ENCODE results near the gene ZACN.
"Not testable (repeated sequence)": the region's sequence is repeated elsewhere in the genome, so short reads cannot be mapped to it uniquely, and the experiment has no call there.

DNA sequence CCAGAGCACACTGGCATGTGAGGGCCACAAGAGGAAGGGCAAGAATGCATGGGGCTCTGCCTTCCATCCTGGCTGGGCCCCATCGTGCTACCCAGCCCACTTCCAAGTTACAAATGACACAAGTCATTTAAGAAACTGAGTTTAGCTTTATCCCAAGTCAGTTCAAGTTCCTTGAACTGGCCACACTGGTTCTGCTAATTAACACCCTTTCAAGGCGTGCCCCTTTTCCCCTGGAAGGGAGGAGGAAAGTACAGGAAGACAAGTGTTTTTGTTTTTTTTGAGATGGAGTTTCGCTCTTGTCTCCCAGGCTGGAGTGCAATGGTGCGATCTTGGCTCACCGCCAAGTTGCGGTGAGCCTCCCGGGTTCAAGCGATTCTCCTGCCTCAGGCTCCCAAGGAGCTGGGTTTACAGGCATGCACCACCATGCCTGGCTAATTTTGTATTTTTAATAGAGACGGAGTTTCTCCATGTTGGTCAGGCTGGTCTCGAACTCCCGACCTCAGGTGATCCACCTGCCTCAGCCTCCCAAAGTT lies 34.4 kb upstream of the ZACN start:
- not testable (repeated sequence) for TF ChIP-seq YY1 (IDR thresholded peaks at IDR 0.05; ENCODE audit: low read depth); TAF1 (IDR thresholded peaks at IDR 0.05; ENCODE audit: low read depth); EP300 (IDR thresholded peaks at IDR 0.05; ENCODE audit: borderline replicate concordance); CEBPB (IDR thresholded peaks at IDR 0.05); CREB1 (IDR thresholded peaks at IDR 0.05; ENCODE audit: low read depth); ZBTB7A (IDR thresholded peaks at IDR 0.05; ENCODE audit: low read depth); FOXM1 (IDR thresholded peaks at IDR 0.05; ENCODE audit: borderline replicate concordance, low read depth); RAD21 (IDR thresholded peaks at IDR 0.05; ENCODE audit: low read depth); EGR1 (IDR thresholded peaks at IDR 0.05); TCF12 (IDR thresholded peaks at IDR 0.05; ENCODE audit: low read depth)
- TF ChIP-seq, protein P1, sequence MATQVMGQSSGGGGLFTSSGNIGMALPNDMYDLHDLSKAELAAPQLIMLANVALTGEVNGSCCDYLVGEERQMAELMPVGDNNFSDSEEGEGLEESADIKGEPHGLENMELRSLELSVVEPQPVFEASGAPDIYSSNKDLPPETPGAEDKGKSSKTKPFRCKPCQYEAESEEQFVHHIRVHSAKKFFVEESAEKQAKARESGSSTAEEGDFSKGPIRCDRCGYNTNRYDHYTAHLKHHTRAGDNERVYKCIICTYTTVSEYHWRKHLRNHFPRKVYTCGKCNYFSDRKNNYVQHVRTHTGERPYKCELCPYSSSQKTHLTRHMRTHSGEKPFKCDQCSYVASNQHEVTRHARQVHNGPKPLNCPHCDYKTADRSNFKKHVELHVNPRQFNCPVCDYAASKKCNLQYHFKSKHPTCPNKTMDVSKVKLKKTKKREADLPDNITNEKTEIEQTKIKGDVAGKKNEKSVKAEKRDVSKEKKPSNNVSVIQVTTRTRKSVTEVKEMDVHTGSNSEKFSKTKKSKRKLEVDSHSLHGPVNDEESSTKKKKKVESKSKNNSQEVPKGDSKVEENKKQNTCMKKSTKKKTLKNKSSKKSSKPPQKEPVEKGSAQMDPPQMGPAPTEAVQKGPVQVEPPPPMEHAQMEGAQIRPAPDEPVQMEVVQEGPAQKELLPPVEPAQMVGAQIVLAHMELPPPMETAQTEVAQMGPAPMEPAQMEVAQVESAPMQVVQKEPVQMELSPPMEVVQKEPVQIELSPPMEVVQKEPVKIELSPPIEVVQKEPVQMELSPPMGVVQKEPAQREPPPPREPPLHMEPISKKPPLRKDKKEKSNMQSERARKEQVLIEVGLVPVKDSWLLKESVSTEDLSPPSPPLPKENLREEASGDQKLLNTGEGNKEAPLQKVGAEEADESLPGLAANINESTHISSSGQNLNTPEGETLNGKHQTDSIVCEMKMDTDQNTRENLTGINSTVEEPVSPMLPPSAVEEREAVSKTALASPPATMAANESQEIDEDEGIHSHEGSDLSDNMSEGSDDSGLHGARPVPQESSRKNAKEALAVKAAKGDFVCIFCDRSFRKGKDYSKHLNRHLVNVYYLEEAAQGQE (IDR thresholded peaks at IDR 0.05; ENCODE audit: low read depth): not testable (repeated sequence)
- peak; percentile 80 for TF ChIP-seq NFIC (IDR thresholded peaks at IDR 0.05)
- TF ChIP-seq, protein P2, sequence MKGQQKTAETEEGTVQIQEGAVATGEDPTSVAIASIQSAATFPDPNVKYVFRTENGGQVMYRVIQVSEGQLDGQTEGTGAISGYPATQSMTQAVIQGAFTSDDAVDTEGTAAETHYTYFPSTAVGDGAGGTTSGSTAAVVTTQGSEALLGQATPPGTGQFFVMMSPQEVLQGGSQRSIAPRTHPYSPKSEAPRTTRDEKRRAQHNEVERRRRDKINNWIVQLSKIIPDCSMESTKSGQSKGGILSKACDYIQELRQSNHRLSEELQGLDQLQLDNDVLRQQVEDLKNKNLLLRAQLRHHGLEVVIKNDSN (IDR thresholded peaks at IDR 0.05): not testable (repeated sequence)
- TF ChIP-seq, protein P3, sequence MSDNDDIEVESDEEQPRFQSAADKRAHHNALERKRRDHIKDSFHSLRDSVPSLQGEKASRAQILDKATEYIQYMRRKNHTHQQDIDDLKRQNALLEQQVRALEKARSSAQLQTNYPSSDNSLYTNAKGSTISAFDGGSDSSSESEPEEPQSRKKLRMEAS (IDR thresholded peaks at IDR 0.05): not testable (repeated sequence)
